ENCODE results near the gene NPAS2. TPM values are rescaled to one million over a fixed set of nuclear protein-coding genes. Genes with fewer than 3 reads are reported as not detected.
A peak's percentile ranks its signal among the peaks of the same experiment; 100 is the strongest.

The NPAS2 gene
- total RNA-seq, 1 experiment from 2014 or later = not detected

DNA sequence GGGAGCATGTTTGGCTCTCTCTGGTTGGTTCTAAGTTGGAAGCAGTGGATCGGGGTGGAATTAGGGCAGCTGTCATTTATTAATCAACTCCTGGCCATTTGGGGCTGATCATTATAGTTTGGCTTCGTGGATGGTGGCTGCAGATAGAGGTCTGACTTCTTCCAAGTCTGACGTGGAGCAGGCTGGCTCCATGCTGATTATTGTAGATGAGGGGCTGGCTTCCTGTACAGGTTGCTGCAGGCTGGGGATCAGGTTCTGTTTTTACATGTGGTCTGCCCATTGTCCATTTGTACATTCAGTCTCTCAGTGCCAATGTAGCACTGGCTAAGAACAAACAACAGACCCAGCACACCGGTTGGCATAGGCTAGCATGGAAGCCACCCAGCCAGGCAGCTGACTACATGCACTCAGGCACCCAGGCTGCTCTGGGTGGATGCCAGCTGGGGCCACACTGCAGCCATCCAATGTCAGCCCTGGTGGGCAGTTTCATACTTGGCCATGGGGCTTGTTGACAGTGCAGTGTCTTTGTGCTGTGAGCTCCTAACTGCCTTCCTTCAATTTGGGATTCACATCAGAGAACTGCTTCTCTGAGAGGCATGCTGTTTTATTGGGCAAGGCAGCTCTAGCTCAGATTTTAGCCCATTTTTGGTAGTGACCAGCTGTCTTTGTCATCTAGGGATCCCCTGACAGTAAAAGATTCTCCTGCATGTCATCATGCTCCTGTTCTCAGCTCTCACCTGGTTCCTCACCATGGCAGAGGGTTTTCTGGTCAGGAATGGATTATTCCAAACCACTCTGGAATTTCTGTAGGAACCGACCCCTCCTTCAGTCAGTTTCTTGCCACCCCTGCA is 25.4 kb downstream of the NPAS2 start:
- DNase-seq (ENCODE audit: low spot score) = peak; percentile 40
- in situ Hi-C loops (cut with HindIII; ENCODE audit: low sequenced_read_pairs) = no loop called here

- in situ Hi-C loops (cut with HindIII; ENCODE audit: low sequenced_read_pairs) = no loop called here
- no peak for DNase-seq (ENCODE audit: low spot score)
These were observed 26.8 kb downstream of the NPAS2 start for GRCh38 chr2:100846716-100847115.

DNA sequence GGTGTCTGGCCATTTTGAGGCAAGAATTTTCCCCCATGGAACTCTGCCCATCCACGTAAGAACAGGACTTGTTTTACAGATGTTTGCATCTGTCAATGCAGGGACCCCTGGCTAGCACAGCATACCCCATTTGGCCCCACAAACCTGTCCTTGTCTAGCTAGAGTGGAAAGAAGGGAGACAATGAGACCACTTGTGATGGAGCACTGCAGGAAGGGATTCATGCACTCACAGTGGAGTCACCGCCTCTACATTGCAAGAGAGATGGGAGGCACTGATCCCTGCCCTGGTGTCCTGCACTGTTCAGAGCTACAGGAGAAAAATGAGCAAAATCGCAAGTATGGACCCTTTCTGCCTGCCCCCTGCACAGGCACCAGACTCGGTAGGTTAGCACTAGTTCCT is 32.5 kb downstream of the NPAS2 start:
- in situ Hi-C loops (cut with HindIII; ENCODE audit: low sequenced_read_pairs) = no loop called here
- no peak for DNase-seq (ENCODE audit: low spot score)

DNA sequence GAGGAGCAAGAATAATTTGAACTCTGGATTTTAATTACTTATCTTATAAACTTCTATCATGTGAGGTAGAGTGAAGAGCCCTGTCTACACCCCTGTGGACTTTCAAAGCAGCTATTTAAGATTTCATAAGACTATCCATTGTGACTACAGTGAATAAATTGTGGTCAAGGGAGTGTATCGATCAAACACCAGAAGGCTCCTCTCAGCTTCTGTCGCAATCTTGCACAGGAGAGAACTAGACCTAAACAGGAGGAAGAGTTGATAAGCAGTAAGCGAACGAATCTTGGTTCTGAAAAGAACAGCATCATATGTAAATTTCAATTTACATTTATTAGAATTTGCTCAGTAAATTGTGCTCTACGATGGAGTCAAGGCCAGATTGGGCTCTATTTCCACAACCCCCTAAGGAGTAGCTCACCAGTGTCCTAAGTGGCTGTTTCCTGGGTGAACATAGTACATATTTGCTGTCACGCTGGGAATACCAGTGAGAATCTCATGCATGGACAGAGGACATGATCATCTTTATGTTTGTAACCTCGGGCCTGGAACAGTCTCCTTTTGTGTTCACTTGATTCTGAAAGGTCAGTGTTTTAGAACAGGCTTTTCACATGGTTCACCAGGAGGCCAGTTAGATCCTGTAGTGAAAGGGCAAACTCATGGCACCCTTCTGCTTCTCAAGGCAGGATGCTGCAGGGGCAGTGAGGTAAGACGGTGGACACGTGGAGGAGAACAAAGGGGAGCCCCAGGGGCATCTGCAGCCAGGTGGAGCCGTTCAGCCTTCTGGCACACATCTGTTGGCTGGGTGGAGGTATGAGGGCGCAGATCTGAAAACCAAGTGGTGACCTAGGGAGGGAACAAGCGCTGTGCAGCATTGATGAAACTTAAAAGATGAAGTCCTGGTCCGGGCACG is 33.3 kb downstream of the NPAS2 start:
- DNase-seq (ENCODE audit: low spot score) = no peak
- in situ Hi-C loops (cut with HindIII; ENCODE audit: low sequenced_read_pairs) = no loop called here

- no peak for DNase-seq (ENCODE audit: low spot score)
- in situ Hi-C loops (cut with HindIII; ENCODE audit: low sequenced_read_pairs) = no loop called here
These were observed 34.2 kb downstream of the NPAS2 start for GRCh38 chr2:100853909-100854810.

GRCh38 chr2:100855084-100855483 is 35.1 kb downstream of the NPAS2 start:
- in situ Hi-C loops (cut with HindIII; ENCODE audit: low sequenced_read_pairs) = no loop called here
- DNase-seq (ENCODE audit: low spot score) = no peak

DNA sequence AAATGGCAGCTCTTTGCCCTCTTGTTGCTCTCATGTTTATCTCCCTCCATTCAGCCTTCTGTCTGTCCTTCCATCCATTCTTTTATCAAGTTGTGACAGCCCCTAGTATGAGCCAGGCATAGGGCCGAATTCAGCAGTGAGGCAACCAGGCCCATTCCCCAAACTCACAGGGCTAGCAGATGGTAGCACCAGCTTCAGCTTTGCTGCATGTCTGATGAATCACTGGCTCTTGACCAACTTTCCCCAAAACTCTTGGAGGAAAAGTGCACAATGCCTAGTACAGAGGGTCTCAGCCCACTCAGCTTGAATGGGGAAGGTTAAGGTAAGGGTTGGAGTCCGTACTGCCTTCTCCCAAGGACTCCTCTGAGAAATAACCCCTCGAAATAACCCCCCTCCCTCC is 35.7 kb downstream of the NPAS2 start:
- DNase-seq (ENCODE audit: low spot score) = no peak
- in situ Hi-C loops (cut with HindIII; ENCODE audit: low sequenced_read_pairs) = no loop called here

DNA sequence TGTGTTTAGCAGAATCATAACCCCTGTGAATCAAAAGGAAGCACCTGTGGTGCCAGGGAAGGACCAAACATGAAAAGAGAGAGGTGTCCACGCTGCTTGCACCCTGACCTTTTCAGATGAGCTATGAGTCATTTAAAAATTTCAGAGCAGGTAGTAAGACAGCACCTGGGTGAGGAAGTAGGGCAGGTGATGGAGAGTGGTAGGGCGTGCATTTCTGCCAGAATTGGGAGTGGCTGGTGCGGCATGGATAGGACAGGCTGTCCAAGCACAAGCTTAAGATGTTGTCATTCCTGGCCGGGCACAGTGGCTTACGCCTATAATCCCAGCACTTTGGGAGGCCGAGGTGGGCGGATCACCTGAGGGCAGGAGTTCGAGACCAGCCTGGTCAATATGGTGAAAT is 36.8 kb downstream of the NPAS2 start:
- in situ Hi-C loops (cut with HindIII; ENCODE audit: low sequenced_read_pairs) = no loop called here
- no peak for DNase-seq (ENCODE audit: low spot score)

GRCh38 chr2:100857341-100857740 is 37.4 kb downstream of the NPAS2 start:
- in situ Hi-C loops (cut with HindIII; ENCODE audit: low sequenced_read_pairs) = no loop called here
- no peak for DNase-seq (ENCODE audit: low spot score)

DNA sequence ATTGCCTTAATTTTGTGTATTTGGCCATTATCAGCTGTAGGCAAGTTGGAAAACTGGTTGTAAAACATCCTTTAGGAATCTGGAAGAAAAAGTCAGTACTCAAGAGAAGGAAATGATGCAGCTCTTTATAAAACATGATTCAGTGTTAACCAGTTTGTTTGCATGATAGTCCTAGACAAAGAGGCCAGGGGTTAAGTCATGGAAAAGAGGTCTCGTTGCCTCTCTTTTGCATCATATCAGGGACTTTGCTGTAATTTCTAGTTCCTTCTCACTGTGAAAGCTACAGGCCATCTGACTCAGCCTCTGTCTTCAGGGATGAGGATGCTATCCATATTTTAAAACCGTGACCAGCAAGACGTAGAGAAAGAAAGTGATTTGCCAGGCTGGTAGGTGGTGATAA is 38.0 kb downstream of the NPAS2 start:
- in situ Hi-C loops (cut with HindIII; ENCODE audit: low sequenced_read_pairs) = no loop called here
- no peak for DNase-seq (ENCODE audit: low spot score)

GRCh38 chr2:100859902-100860301 is 40.0 kb downstream of the NPAS2 start:
- in situ Hi-C loops (cut with HindIII; ENCODE audit: low sequenced_read_pairs) = no loop called here
- DNase-seq (ENCODE audit: low spot score) = no peak

GRCh38 chr2:100861340-100861739 is 41.4 kb downstream of the NPAS2 start:
- in situ Hi-C loops (cut with HindIII; ENCODE audit: low sequenced_read_pairs) = no loop called here
- no peak for DNase-seq (ENCODE audit: low spot score)

DNA sequence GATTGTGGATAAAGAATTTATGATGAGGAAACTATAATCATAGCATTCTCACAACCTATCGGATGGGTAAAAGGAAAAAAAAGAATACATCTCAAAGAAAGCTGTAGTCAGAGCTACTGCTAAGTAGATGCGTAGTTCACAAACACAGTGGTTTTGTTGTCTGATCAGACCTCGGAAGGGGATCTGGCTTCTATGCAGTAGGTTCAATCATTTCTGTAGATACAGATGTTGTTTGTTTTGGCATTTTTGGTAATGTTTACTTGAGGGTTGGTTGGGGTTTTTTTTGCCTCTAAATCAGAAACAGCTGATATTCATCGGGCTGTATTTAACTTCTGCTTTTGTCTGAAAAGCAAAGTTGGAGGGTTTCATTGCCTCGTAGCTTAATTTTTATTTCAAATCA is 42.1 kb downstream of the NPAS2 start:
- no peak for DNase-seq (ENCODE audit: low spot score)
- in situ Hi-C loops (cut with HindIII; ENCODE audit: low sequenced_read_pairs) = no loop called here

DNA sequence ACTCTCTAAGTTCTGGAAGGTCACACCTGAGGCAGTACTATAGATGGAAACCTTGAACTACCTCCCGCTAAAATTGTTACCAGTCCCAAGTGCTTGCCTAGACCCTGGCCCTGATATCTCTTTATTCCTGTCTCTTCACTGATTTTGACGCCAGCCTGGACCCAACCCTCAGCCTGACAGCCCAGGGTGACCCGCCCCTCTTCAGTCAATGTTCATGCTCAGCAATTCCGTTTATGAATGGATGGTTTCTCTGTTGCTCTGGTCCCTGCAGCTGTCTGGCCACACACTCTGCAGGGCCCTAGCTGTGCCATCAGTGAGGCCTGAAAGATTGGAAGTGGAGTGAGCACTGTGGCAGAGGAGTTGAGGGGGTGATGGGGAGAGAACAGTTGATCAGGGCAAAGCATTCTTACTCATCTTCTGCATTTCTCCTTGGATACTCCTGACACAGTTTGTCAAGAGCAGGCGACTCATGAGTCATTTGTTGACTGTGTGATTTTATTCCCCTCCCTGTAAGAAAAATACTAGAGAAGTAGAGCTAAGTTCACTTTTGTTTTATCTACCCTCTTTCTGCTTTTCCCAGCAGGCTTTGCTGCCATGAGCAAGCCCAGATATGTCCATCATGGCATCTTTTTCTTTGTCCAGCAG is 46.0 kb downstream of the NPAS2 start:
- in situ Hi-C loops (cut with HindIII; ENCODE audit: low sequenced_read_pairs) = no loop called here
- DNase-seq (ENCODE audit: low spot score) = no peak

DNA sequence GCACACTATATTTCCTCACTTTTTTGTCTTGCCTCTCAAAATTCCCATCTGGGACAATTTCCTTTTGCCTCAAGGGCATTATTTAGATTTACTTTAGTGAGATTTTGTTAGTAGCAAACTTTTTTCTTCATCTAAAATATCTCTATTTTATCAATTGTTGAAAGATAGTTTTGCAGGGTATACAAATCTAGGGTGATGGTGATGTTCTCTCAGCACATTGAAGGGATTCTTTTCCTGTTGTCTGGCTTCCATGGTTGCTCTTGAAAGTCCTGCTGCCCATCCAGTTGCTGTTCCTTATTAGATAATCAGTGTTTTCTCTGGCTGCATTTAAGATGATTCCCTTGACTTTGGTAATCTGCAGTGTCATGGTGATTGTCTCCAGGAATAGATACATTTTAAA is 48.1 kb downstream of the NPAS2 start:
- in situ Hi-C loops (cut with HindIII; ENCODE audit: low sequenced_read_pairs) = no loop called here
- no peak for DNase-seq (ENCODE audit: low spot score)

DNA sequence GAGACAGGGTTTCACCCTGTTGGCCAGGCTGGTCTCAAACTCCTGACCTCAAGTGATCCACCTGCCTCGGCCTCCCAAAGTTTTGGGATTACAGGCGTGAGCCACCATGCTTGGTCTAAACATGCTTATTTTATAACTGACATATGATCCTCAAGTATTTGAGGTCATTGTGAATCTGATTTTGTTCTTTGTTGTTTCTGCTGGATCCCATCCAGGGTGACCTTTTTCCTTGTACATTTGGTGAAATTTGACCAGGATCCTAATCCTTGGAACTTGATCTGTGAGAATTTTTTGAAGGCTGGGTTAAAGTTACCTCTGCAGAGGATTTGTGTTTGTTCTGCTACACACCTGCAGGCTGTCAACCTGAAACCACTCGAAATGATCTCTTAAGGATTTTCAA is 49.2 kb downstream of the NPAS2 start:
- in situ Hi-C loops (cut with HindIII; ENCODE audit: low sequenced_read_pairs) = no loop called here
- DNase-seq (ENCODE audit: low spot score) = no peak

- no peak for DNase-seq (ENCODE audit: low spot score)
- in situ Hi-C loops (cut with HindIII; ENCODE audit: low sequenced_read_pairs) = no loop called here
These were observed 51.0 kb downstream of the NPAS2 start for GRCh38 chr2:100870652-100871531.

All from G401 (cell line).